ENCODE measurements around the gene GBP6. TPM values are rescaled to one million over a fixed set of nuclear protein-coding genes. Genes with fewer than 3 reads are reported as not detected.

GBP6 gene
- total RNA-seq, 4 donors from 2014 or later: not detected

- Histone ChIP-seq H3K4me3 (no peak overlapping the region), H3K4me1 (no peaks in the 10 kb centered on the region), H3K27ac (no peak overlapping the region), H3K27me3 (no peaks in the 10 kb centered on the region), H3K36me3 (no peaks in the 10 kb centered on the region), H3K9me3 (no peaks in the 10 kb centered on the region)
- DNase-seq (no peak), ATAC-seq (no peak)
- intact Hi-C loops (cut with DNase I; ENCODE audit: low total_unique reads): no loop called here
- TF ChIP-seq, protein P1, sequence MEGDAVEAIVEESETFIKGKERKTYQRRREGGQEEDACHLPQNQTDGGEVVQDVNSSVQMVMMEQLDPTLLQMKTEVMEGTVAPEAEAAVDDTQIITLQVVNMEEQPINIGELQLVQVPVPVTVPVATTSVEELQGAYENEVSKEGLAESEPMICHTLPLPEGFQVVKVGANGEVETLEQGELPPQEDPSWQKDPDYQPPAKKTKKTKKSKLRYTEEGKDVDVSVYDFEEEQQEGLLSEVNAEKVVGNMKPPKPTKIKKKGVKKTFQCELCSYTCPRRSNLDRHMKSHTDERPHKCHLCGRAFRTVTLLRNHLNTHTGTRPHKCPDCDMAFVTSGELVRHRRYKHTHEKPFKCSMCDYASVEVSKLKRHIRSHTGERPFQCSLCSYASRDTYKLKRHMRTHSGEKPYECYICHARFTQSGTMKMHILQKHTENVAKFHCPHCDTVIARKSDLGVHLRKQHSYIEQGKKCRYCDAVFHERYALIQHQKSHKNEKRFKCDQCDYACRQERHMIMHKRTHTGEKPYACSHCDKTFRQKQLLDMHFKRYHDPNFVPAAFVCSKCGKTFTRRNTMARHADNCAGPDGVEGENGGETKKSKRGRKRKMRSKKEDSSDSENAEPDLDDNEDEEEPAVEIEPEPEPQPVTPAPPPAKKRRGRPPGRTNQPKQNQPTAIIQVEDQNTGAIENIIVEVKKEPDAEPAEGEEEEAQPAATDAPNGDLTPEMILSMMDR (IDR thresholded peaks at IDR 0.05 in 4 of 5, conservative IDR thresholded peaks at IDR 0.05 in 1 of 5): no peak
- no peak for TF ChIP-seq POLR2A (IDR thresholded peaks at IDR 0.05)
- in situ Hi-C loops (cut with MboI; ENCODE audit: low sequenced_read_pairs in 4 of 4): loop anchor here in 3 of 4 donors (5.0 to 10.0 kb wide), 3 partner anchors 277 to 364 kb away; no protein-coding TSS in a partner anchor
Observed at GRCh38 chr1:89361681-89362080, 2.2 kb upstream of the GBP6 start.

DNA sequence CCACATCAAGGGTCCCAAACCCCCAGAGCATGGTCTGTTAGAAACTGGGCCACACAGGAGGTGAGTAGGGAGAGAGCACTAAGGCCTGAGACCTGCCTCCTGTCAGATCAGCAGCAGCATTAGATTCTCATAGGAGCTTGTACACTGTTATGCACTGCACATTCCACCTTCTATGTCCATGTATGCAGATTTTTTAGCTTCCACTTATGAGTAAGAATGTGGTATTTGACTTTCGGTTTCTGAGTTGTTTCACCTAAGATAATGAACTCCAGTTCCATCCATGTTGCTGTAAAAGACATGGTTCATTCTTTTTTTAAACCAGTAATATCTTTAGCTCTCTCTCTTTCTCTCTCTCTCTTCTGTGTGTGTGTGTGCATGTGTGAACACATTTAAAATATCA, 663 bp upstream of the GBP6 start:
- no peak for ATAC-seq
- Histone ChIP-seq H3K36me3 (no peaks in the 10 kb centered on the region), H3K27ac (no peak overlapping the region), H3K4me3 (no peak overlapping the region), H3K27me3 (no peaks in the 10 kb centered on the region), H3K4me1 (no peaks in the 10 kb centered on the region), H3K9me3 (no peaks in the 10 kb centered on the region)
- DNase-seq: no peak
- in situ Hi-C loops (cut with MboI; ENCODE audit: low sequenced_read_pairs in 4 of 4): loop anchor here in 3 of 4 donors (5.0 to 10.0 kb wide), 3 partner anchors 278 to 366 kb away; no protein-coding TSS in a partner anchor
- intact Hi-C loops (cut with DNase I; ENCODE audit: low total_unique reads): no loop called here
- no peak for TF ChIP-seq POLR2A (IDR thresholded peaks at IDR 0.05)
- TF ChIP-seq, protein P1 (IDR thresholded peaks at IDR 0.05 in 4 of 5, conservative IDR thresholded peaks at IDR 0.05 in 1 of 5): no peak

GRCh38 chr1:89364954-89365550, 1.2 kb downstream of the GBP6 start:
- Histone ChIP-seq H3K36me3 (no peaks in the 10 kb centered on the region), H3K27ac (no peak overlapping the region), H3K9me3 (no peaks in the 10 kb centered on the region), H3K27me3 (no peaks in the 10 kb centered on the region), H3K4me1 (no peaks in the 10 kb centered on the region), H3K4me3 (no peak overlapping the region)
- DNase-seq (no peak), ATAC-seq (no peak)
- intact Hi-C loops (cut with DNase I; ENCODE audit: low total_unique reads): no loop called here
- TF ChIP-seq POLR2A (IDR thresholded peaks at IDR 0.05): no peak
- TF ChIP-seq, protein P1 (IDR thresholded peaks at IDR 0.05 in 4 of 5, conservative IDR thresholded peaks at IDR 0.05 in 1 of 5): no peak
- in situ Hi-C loops (cut with MboI; ENCODE audit: low sequenced_read_pairs in 4 of 4): loop anchor here in 3 of 4 donors (5.0 to 10.0 kb wide), 3 partner anchors 280 to 368 kb away; no protein-coding TSS in a partner anchor

DNA sequence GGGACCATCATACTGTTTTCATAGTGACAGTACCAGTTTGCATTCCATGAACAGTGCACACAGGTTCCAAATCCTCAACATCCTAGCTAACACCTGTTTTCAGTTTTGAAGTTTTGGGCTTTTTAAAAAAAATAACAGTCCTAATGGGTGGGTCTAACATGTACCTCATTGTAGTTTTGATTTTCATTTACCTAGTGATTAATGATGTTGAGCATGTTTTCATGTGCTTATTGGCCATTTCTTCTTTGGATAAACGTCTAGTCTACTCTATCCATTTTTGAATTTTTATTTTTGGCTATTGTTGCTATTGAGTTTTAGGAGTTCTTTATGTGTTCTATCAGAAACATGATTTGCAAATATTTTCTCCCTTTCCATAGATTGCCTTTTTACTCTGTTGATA, 3.4 kb downstream of the GBP6 start:
- Histone ChIP-seq H3K27ac (no peak overlapping the region), H3K27me3 (no peaks in the 10 kb centered on the region), H3K4me3 (no peak overlapping the region), H3K4me1 (no peaks in the 10 kb centered on the region), H3K36me3 (no peaks in the 10 kb centered on the region), H3K9me3 (no peaks in the 10 kb centered on the region)
- no peak for ATAC-seq
- TF ChIP-seq, protein P1 (IDR thresholded peaks at IDR 0.05 in 4 of 5, conservative IDR thresholded peaks at IDR 0.05 in 1 of 5): no peak
- no peak for TF ChIP-seq POLR2A (IDR thresholded peaks at IDR 0.05)
- in situ Hi-C loops (cut with MboI; ENCODE audit: low sequenced_read_pairs in 4 of 4) (loop anchor here in 2 of 4 donors (10.0 kb wide), 2 partner anchors 282 to 362 kb away; no protein-coding TSS in a partner anchor), intact Hi-C loops (cut with DNase I; ENCODE audit: low total_unique reads) (no loop called here)
- DNase-seq: no peak
